CD14-positive monocyte (primary cell): ENCODE measurements around the gene BEX3. TPM values are rescaled to one million over a fixed set of nuclear protein-coding genes. Genes with fewer than 3 reads are reported as not detected.

ENCODE experiments used
- DNase-seq, 3 donors: peaks; one replicate each; pipeline ENCODE4 v3.0.0-alpha.2; 2011 to 2022
- H2AFZ ChIP-seq: 2 replicates; pipeline ENCODE4 v1.6.0; 2012; ENCODE audit warnings: mild to moderate bottlenecking, low read depth, low read length, inconsistent platforms; ENCODE audit not compliant: insufficient read depth, poor library complexity, severe bottlenecking
- H3K27ac ChIP-seq, 2 donors: 1 replicate in 1 of 2; 2 replicates in 1 of 2; pipeline ENCODE4 v1.5.1; 2012 to 2013; ENCODE audit warnings: low read length in 2 of 2, control low read depth in 1 of 2, inconsistent platforms in 1 of 2, low read depth in 1 of 2, mild to moderate bottlenecking in 1 of 2
- H3K27me3 ChIP-seq, 2 donors: one replicate each; pipeline versions ENCODE4 v1.6.0 to v1.6.1; 2011 to 2013; ENCODE audit warnings: low read length in 2 of 2; ENCODE audit not compliant: control insufficient read depth in 2 of 2, insufficient read depth in 2 of 2
- H3K36me3 ChIP-seq, 2 donors: replicated peaks in 1 of 2; 1 replicate in 1 of 2; 2 replicates in 1 of 2; pipeline versions ENCODE4 v1.5.1 to v1.6.1; 2012 to 2013; ENCODE audit warnings: low read length in 2 of 2, control low read depth in 1 of 2, inconsistent platforms in 1 of 2, mild to moderate bottlenecking in 1 of 2; ENCODE audit not compliant: insufficient read depth in 2 of 2, control insufficient read depth in 1 of 2
- H3K4me1 ChIP-seq, 2 donors: 1 replicate in 1 of 2; 2 replicates in 1 of 2; pipeline versions ENCODE4 v1.5.1 to v1.6.1; 2012 to 2013; ENCODE audit warnings: low read length in 2 of 2, control low read depth in 1 of 2, inconsistent platforms in 1 of 2, mild to moderate bottlenecking in 1 of 2, moderate library complexity in 1 of 2; ENCODE audit not compliant: insufficient read depth in 2 of 2, control insufficient read depth in 1 of 2
- H3K4me2 ChIP-seq: replicated peaks from 2 replicates; pipeline ENCODE3; 2012; ENCODE audit warnings: low read length, moderate library complexity, mild to moderate bottlenecking; ENCODE audit not compliant: poor library complexity, severe bottlenecking; ENCODE audit errors: extremely low read depth
- H3K4me3 ChIP-seq, 3 experiments: fragments of 200-600 bp in 1 of 3; sonication (generic) in 1 of 3; replicated peaks in 1 of 3; 1 replicate in 2 of 3; 2 replicates in 1 of 3; pipeline ENCODE4 v1.5.1; 2011 to 2013; ENCODE audit warnings: low read length in 3 of 3, mild to moderate bottlenecking in 3 of 3, control low read depth in 2 of 3, low read depth in 2 of 3, inconsistent platforms in 1 of 3, moderate library complexity in 1 of 3
- H3K79me2 ChIP-seq: 2 replicates; pipeline ENCODE4 v1.6.0; 2012; ENCODE audit warnings: mild to moderate bottlenecking, control low read depth, inconsistent platforms, low read length, moderate library complexity; ENCODE audit not compliant: insufficient read depth
- H3K9ac ChIP-seq: 2 replicates; pipeline ENCODE4 v1.6.0; 2017; ENCODE audit warnings: low read length, mild to moderate bottlenecking; ENCODE audit not compliant: insufficient read depth, poor library complexity, severe bottlenecking
- H3K9me3 ChIP-seq, 2 donors: replicated peaks in 1 of 2; 1 replicate in 1 of 2; 2 replicates in 1 of 2; pipeline versions ENCODE4 v1.5.1 to v1.6.1; 2012 to 2013; ENCODE audit warnings: low read length in 2 of 2, control low read depth in 1 of 2; ENCODE audit not compliant: control insufficient read depth in 1 of 2, insufficient read depth in 1 of 2
- H4K20me1 ChIP-seq: 2 replicates; pipeline ENCODE4 v1.6.0; 2012; ENCODE audit warnings: mild to moderate bottlenecking, low read length, control low read depth, moderate library complexity; ENCODE audit not compliant: insufficient read depth
- H3K27ac Mint-ChIP-seq, 7 donors: one replicate each; pipeline ENCODE4 v1.8.0; 2020; ENCODE audit warnings: mild to moderate bottlenecking in 7 of 7, mixed read lengths in 7 of 7, moderate library complexity in 6 of 7, inconsistent platforms in 2 of 7
- H3K27me3 Mint-ChIP-seq, 3 donors: one replicate each; pipeline ENCODE4 v1.8.0; 2021 to 2022; ENCODE audit warnings: low read depth in 3 of 3, mild to moderate bottlenecking in 3 of 3, mixed read lengths in 3 of 3, moderate library complexity in 3 of 3, inconsistent platforms in 1 of 3
- H3K36me3 Mint-ChIP-seq, 2 donors: one replicate each; pipeline ENCODE4 v1.8.0; 2020; ENCODE audit warnings: mixed read lengths in 2 of 2, inconsistent platforms in 1 of 2, mild to moderate bottlenecking in 1 of 2
- H3K4me1 Mint-ChIP-seq: one replicate; pipeline ENCODE4 v1.8.0; 2020; ENCODE audit warnings: mild to moderate bottlenecking, mixed read lengths
- H3K4me3 Mint-ChIP-seq, 2 donors: one replicate each; pipeline ENCODE4 v1.8.0; 2020; ENCODE audit warnings: mild to moderate bottlenecking in 2 of 2, mixed read lengths in 2 of 2, moderate library complexity in 1 of 2
- H3K9me3 Mint-ChIP-seq, 7 donors: one replicate each; pipeline ENCODE4 v1.8.0; 2020 to 2022; ENCODE audit warnings: mixed read lengths in 7 of 7, mild to moderate bottlenecking in 6 of 7, moderate library complexity in 6 of 7, inconsistent platforms in 2 of 7
- WGBS: methylation state at CpG from one replicate; pipeline ENCODE4 v1.1.5; 2013; ENCODE audit warnings: missing lambda C conversion rate; ENCODE audit not compliant: insufficient coverage; 5-methylcytosine and 5-hydroxymethylcytosine counted together
- intact Hi-C, 2 donors: fragments of 100-400 bp; cut with micrococcal nuclease; formaldehyde crosslinking; loops; one replicate each; pipeline versions ENCODE4 v1.15.0 to v1.15.1; 2023
- polyA plus RNA-seq, 3 donors: library from polyadenylated mRNA; depleted of rRNA in 1 of 3; unstranded in 2 of 3; stranded (reverse) in 1 of 3; fragments of 300-500 nt in 2 of 3; fragments of >200 nt in 1 of 3; fragmentation: Illumina TruSeq in 2 of 3; gene quantifications; 1 replicate in 2 of 3; 2 replicates in 1 of 3; pipeline ENCODE4 v1.2.3, GENCODE V29; 2012 to 2021
- TF ChIP-seq, protein P1 (sequence below): fragments of 200-600 bp; IDR thresholded peaks from one replicate; pipeline ENCODE4 v1.8.0; 2022; ENCODE audit warnings: antibody characterized with exemption, mild to moderate bottlenecking

Gene BEX3
- polyA plus RNA-seq, 3 donors = 0.49 to 2.7 (median 2.0) TPM

DNA sequence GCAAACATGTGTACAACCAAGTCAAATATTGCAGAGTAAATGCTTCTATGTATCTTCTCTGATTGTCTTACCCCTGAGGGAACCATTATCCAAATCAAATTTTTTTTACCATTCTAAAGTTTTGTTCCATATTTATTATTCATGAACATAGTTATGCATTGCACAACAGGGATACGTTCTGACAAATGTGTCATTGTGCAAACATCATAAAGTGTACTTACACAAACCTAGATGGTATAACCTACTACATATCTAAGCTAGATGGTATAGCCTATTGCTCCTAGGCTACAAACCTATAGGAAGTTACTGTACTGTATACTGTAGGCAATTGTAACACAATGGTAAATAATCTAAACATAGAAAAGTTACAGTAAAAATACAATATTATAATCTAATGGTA lies 23.4 kb downstream of the BEX3 start:
- intact Hi-C loops = no loop called here
- H3K36me3 Mint-ChIP-seq = no peaks in the 10 kb centered on the region
- Histone ChIP-seq H3K27ac (no peak overlapping the region), H3K27me3 (no peaks in the 10 kb centered on the region), H3K9me3 (no peaks in the 10 kb centered on the region), H3K4me3 (no peak overlapping the region), H3K9ac (no peak overlapping the region), H3K4me2 (no peak overlapping the region), H3K4me1 (peaks cover 8 to 16% of the 10 kb centered on the region in 2 donors), H2AFZ (no peak overlapping the region), H4K20me1 (no peaks in the 10 kb centered on the region), H3K36me3 (no peaks in the 10 kb centered on the region), H3K79me2 (no peaks in the 10 kb centered on the region)
- no CpG with 5 or more reads among the region's 1 CpG for WGBS
- peaks cover 0 to 8% (median 0%) of the 10 kb centered on the region in 7 donors for H3K9me3 Mint-ChIP-seq
- no peak overlapping the region for H3K4me3 Mint-ChIP-seq
- no peak overlapping the region for H3K27ac Mint-ChIP-seq
- H3K4me1 Mint-ChIP-seq = peaks cover 20% of the 10 kb centered on the region
- peaks cover 0 to 14% (median 0%) of the 10 kb centered on the region in 3 donors for H3K27me3 Mint-ChIP-seq
- DNase-seq = no peak
- TF ChIP-seq, protein P1, sequence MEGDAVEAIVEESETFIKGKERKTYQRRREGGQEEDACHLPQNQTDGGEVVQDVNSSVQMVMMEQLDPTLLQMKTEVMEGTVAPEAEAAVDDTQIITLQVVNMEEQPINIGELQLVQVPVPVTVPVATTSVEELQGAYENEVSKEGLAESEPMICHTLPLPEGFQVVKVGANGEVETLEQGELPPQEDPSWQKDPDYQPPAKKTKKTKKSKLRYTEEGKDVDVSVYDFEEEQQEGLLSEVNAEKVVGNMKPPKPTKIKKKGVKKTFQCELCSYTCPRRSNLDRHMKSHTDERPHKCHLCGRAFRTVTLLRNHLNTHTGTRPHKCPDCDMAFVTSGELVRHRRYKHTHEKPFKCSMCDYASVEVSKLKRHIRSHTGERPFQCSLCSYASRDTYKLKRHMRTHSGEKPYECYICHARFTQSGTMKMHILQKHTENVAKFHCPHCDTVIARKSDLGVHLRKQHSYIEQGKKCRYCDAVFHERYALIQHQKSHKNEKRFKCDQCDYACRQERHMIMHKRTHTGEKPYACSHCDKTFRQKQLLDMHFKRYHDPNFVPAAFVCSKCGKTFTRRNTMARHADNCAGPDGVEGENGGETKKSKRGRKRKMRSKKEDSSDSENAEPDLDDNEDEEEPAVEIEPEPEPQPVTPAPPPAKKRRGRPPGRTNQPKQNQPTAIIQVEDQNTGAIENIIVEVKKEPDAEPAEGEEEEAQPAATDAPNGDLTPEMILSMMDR = no peak

DNA sequence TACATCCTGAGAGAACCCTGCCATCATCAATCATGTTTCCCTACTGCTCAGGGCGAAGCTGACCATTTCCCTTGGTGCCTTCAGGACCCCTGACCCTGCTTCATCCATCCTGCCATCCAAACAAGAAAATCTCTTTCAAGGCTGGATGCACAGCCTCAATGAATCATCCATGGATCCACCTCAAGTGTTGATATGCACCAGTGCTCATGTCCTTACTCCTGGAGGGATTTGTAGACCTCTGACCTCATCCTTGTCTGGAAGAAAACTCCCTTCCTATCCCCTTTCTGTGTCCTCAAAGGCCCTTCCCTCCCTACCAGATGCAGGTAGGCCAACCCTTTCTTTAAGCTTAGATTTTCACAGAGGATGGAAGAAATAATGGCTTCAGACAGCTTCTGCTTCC lies 24.6 kb downstream of the BEX3 start:
- no peak overlapping the region for H3K27ac Mint-ChIP-seq
- no peak overlapping the region for H3K27ac ChIP-seq
- H3K9ac ChIP-seq = no peak overlapping the region
- H3K4me3 Mint-ChIP-seq = no peak overlapping the region
- H3K36me3 ChIP-seq = no peaks in the 10 kb centered on the region
- H2AFZ ChIP-seq = no peak overlapping the region
- H3K4me3 ChIP-seq = no peak overlapping the region
- intact Hi-C loops = no loop called here
- H3K9me3 ChIP-seq = no peaks in the 10 kb centered on the region
- peaks cover 25% of the 10 kb centered on the region for H3K4me1 Mint-ChIP-seq
- no CpG with 5 or more reads among the region's 1 CpG for WGBS
- H4K20me1 ChIP-seq = no peaks in the 10 kb centered on the region
- H3K79me2 ChIP-seq = no peaks in the 10 kb centered on the region
- H3K36me3 Mint-ChIP-seq = no peaks in the 10 kb centered on the region
- no peak overlapping the region for H3K4me2 ChIP-seq
- H3K27me3 ChIP-seq = no peaks in the 10 kb centered on the region
- TF ChIP-seq, protein P1 = no peak
- peaks cover 0 to 17% (median 0%) of the 10 kb centered on the region in 3 donors for H3K27me3 Mint-ChIP-seq
- H3K4me1 ChIP-seq = peaks cover 13 to 19% of the 10 kb centered on the region in 2 donors
- peaks cover 0 to 8% (median 0%) of the 10 kb centered on the region in 7 donors for H3K9me3 Mint-ChIP-seq
- DNase-seq = no peak
